Osteocyte (in vitro differentiated cells): ENCODE measurements around the gene NUP37. TPM values are rescaled to one million over a fixed set of nuclear protein-coding genes. Genes with fewer than 3 reads are reported as not detected.

Experiments
- DNase-seq: peaks from one replicate; pipeline ENCODE4 v3.0.0; 2021; ENCODE audit warnings: mixed read lengths; ENCODE audit not compliant: unreplicated experiment; ENCODE audit errors: extremely low spot score
- H3K27ac Mint-ChIP-seq: one replicate; pipeline ENCODE4 v1.8.0; 2021; ENCODE audit warnings: mild to moderate bottlenecking, mixed read lengths; ENCODE audit not compliant: unreplicated experiment
- H3K27me3 Mint-ChIP-seq: one replicate; pipeline ENCODE4 v1.8.0; 2021; ENCODE audit warnings: mixed read lengths; ENCODE audit not compliant: unreplicated experiment
- H3K36me3 Mint-ChIP-seq: one replicate; pipeline ENCODE4 v1.8.0; 2021; ENCODE audit warnings: mixed read lengths; ENCODE audit not compliant: unreplicated experiment
- H3K4me1 Mint-ChIP-seq: one replicate; pipeline ENCODE4 v1.8.0; 2021; ENCODE audit warnings: mixed read lengths; ENCODE audit not compliant: unreplicated experiment
- H3K4me3 Mint-ChIP-seq: one replicate; pipeline ENCODE4 v1.8.0; 2021; ENCODE audit warnings: mild to moderate bottlenecking, moderate library complexity, mixed read lengths; ENCODE audit not compliant: unreplicated experiment
- H3K9me3 Mint-ChIP-seq: one replicate; pipeline ENCODE4 v1.8.0; 2021; ENCODE audit warnings: mixed read lengths; ENCODE audit not compliant: unreplicated experiment
- total RNA-seq: library from RNA; stranded (reverse); gene quantifications from 2 replicates; pipeline ENCODE4 v1.2.1, GENCODE V29; 2021
- TF ChIP-seq, protein P1 (sequence below): fragments of 200-600 bp; sonication (generic); IDR thresholded peaks from 2 replicates; pipeline ENCODE4 v1.5.0; 2021; ENCODE audit warnings: antibody characterized with exemption, mild to moderate bottlenecking, moderate library complexity

Gene NUP37
- total RNA-seq, 1 donor from 2014 or later: 24.6 TPM

DNA sequence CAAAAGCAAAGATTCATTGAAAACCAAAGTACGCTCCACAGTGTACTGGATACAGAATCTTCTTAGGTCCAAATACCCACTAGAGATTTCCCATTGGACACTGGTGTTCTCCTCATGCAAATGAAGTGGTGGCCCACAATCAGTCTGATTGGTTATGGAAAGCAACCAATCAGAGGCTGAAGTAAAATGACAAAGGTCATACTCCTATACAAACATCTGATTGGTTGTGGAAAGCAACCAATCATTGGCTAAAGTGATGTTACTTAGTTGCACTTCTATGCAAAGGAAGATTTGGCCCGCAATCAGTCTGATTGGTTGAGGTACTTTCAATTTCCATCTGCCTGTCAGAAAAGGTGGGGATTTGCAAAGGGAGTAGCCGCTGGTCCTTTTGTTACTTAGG lies 56.8 kb downstream of the NUP37 start:
- peaks cover 2% of the 10 kb centered on the region for H3K27me3 Mint-ChIP-seq
- H3K4me1 Mint-ChIP-seq: peaks cover 16% of the 10 kb centered on the region
- no peak overlapping the region for H3K4me3 Mint-ChIP-seq
- TF ChIP-seq, protein P1, sequence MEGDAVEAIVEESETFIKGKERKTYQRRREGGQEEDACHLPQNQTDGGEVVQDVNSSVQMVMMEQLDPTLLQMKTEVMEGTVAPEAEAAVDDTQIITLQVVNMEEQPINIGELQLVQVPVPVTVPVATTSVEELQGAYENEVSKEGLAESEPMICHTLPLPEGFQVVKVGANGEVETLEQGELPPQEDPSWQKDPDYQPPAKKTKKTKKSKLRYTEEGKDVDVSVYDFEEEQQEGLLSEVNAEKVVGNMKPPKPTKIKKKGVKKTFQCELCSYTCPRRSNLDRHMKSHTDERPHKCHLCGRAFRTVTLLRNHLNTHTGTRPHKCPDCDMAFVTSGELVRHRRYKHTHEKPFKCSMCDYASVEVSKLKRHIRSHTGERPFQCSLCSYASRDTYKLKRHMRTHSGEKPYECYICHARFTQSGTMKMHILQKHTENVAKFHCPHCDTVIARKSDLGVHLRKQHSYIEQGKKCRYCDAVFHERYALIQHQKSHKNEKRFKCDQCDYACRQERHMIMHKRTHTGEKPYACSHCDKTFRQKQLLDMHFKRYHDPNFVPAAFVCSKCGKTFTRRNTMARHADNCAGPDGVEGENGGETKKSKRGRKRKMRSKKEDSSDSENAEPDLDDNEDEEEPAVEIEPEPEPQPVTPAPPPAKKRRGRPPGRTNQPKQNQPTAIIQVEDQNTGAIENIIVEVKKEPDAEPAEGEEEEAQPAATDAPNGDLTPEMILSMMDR: no peak
- H3K9me3 Mint-ChIP-seq: no peaks in the 10 kb centered on the region
- no peak for DNase-seq
- H3K36me3 Mint-ChIP-seq: peaks cover 7% of the 10 kb centered on the region
- H3K27ac Mint-ChIP-seq: no peak overlapping the region

DNA sequence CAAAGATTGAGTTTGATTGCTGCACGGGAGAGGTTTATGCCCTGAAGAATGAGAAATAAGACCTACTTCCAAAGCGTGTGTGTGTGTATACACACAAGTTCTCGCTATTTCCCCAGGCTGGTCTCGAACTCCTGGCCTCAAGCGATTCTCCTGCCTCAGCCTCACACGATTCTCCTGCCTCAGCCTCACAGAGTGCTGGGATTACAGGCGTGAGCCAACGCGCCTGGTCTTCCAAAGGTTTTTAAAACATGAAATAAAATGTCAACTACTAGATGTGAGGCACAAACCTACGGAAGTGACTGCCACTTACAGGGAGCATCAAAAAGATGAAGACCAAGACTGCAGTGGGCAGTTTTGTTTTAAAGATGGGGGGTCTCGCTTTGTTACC lies 57.5 kb downstream of the NUP37 start:
- peaks cover 10% of the 10 kb centered on the region for H3K4me1 Mint-ChIP-seq
- H3K27me3 Mint-ChIP-seq: peaks cover 2% of the 10 kb centered on the region
- TF ChIP-seq, protein P1: no peak
- H3K4me3 Mint-ChIP-seq: peak overlapping the region; percentile 98
- H3K36me3 Mint-ChIP-seq: peaks cover 12% of the 10 kb centered on the region
- H3K27ac Mint-ChIP-seq: peak overlapping the region; percentile 97
- DNase-seq: no peak
- H3K9me3 Mint-ChIP-seq: no peaks in the 10 kb centered on the region

DNA sequence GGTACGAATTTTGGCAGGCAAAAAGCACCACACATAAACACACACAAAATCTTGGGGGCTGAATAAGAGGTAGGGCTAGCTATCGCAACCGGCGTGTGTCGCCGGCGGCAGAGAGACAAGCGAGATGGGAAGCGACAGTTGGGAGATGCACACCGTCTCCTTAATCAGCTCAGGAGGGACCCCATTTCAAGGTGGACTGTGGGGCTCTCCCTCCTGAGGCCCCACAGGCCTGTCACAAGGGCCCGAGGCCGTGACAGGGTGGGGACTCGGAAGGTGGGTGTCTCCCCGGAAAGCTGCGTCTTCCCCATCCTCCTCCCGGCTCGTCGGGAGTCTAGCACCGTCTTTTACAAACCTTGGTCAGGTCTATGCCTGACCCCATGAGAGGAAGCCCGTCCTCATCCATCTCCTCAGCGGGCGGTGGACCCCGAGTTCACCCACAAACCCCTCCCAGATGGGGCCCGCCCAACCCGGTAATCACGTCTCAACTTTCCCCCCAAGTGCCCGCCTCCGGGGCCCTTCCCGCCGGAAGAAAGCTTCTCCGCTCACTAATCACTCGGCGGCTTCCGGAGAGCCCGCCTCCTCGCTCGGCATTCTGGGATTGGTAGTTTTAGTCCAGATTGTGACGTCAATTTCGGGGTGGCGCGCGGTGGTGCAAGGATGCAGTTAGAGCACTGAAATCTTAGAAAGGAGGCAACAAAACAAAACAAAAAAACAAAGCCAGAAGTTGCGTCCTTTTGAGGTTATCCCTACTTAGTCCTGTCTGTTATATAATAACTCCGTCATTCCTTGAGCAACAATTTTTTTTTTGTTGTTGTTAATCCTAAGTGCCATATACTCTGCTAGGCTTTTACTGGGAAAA lies 58.1 kb downstream of the NUP37 start, which contains the start of gene WASHC3:
TSS of gene WASHC3 (minus strand) at position 432 of the 859 bp plus-strand sequence. CDS start at position 403, 29 bp downstream.
- peaks cover 14% of the 10 kb centered on the region for H3K36me3 Mint-ChIP-seq
- H3K9me3 Mint-ChIP-seq: no peaks in the 10 kb centered on the region
- TF ChIP-seq, protein P1: no peak
- H3K4me1 Mint-ChIP-seq: peaks cover 8% of the 10 kb centered on the region
- DNase-seq: peak; percentile 95
- H3K4me3 Mint-ChIP-seq: peak within 1 kb of the TSS; percentile 98
- H3K27me3 Mint-ChIP-seq: peaks cover 2% of the 10 kb centered on the region
- peak within 1 kb of the TSS; percentile 97 for H3K27ac Mint-ChIP-seq

DNA sequence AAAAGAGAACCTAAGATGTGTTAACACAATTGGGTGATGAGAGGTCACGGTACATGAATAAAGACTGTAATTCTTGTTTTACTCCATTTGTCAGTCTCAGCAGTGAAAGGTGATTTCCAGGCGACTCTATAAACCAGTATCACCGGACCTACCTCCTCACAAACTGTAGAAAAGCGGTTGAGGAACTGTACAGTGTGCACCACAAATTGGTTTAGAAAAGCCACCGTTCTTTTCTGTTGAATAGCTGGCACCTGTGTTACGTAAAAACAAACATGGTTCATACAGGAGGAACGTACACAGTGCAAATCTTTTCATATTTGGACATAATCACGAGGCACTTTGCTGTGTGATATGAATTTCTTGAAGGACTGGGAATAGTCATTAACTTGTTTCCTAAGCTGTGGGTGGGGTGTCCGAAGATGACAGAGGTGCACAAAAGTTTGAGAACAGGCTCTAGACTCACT lies 58.8 kb downstream of the NUP37 start:
- DNase-seq: no peak
- TF ChIP-seq, protein P1: no peak
- H3K4me3 Mint-ChIP-seq: peak overlapping the region; percentile 98
- no peaks in the 10 kb centered on the region for H3K9me3 Mint-ChIP-seq
- peaks cover 2% of the 10 kb centered on the region for H3K27me3 Mint-ChIP-seq
- H3K27ac Mint-ChIP-seq: peak overlapping the region; percentile 97
- H3K4me1 Mint-ChIP-seq: peaks cover 8% of the 10 kb centered on the region
- peaks cover 20% of the 10 kb centered on the region for H3K36me3 Mint-ChIP-seq

DNA sequence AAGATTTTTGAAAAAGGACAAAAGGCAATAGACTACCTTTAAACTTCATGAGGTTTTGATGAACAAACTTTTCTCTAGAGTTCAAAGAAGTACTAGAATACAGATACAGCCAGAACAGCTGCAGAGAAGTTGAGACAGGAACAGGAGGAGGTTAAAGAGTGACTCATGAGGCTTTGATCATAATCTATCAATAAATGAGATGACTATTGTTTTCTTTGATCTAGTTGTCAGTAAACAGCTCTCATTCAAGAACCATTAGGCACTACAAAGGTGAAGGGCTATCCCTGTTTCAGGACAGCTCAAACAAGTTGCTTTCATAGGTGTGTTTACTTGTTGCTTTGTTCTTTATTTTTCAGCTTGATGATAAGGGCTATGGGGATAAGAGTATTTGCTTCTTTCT lies 60.6 kb downstream of the NUP37 start:
- Mint-ChIP-seq H3K27ac (no peak overlapping the region), H3K4me3 (no peak overlapping the region), H3K36me3 (peaks cover 30% of the 10 kb centered on the region), H3K9me3 (no peaks in the 10 kb centered on the region), H3K4me1 (peaks cover 8% of the 10 kb centered on the region), H3K27me3 (no peaks in the 10 kb centered on the region)
- TF ChIP-seq, protein P1: no peak
- no peak for DNase-seq
